Embryonic facial prominence (tissue), 1 donor: Measurements from ENCODE around the gene DSP.

Experiments
- DNase-seq: peaks from one replicate; pipeline ENCODE4 v3.0.0-alpha.2; 2016; ENCODE audit errors: extremely low spot score

Gene DSP

GRCh38 chr6:7591770-7592169, 50.3 kb downstream of the DSP start:
- no peak for DNase-seq

- DNase-seq = no peak
Measured at GRCh38 chr6:7593229-7593628, 51.8 kb downstream of the DSP start.

- no peak for DNase-seq
Measured at GRCh38 chr6:7594579-7595125, 53.2 kb downstream of the DSP start.

- DNase-seq = no peak
Measured at GRCh38 chr6:7604003-7604402, 62.5 kb downstream of the DSP start.

- no peak for DNase-seq
Measured at GRCh38 chr6:7604506-7604905, 63.0 kb downstream of the DSP start.

- no peak for DNase-seq
Measured at GRCh38 chr6:7615611-7616383, 74.3 kb downstream of the DSP start.

GRCh38 chr6:7617801-7618764, 76.6 kb downstream of the DSP start:
- no peak for DNase-seq

- DNase-seq = no peak
Measured at GRCh38 chr6:7621761-7622160, 80.3 kb downstream of the DSP start.

- no peak for DNase-seq
Measured at GRCh38 chr6:7624796-7625710, 83.6 kb downstream of the DSP start.

- no peak for DNase-seq
Measured at GRCh38 chr6:7628479-7628878, 87.0 kb downstream of the DSP start.

- DNase-seq = no peak
Measured at GRCh38 chr6:7628909-7629308, 87.4 kb downstream of the DSP start.

GRCh38 chr6:7629321-7629720, 87.8 kb downstream of the DSP start:
- no peak for DNase-seq

GRCh38 chr6:7630792-7631191, 89.3 kb downstream of the DSP start:
- no peak for DNase-seq

GRCh38 chr6:7631466-7631865, 90.0 kb downstream of the DSP start:
- no peak for DNase-seq

GRCh38 chr6:7632501-7633290, 91.2 kb downstream of the DSP start:
- no peak for DNase-seq

- DNase-seq = no peak
Measured at GRCh38 chr6:7633361-7633760, 91.9 kb downstream of the DSP start.

- no peak for DNase-seq
Measured at GRCh38 chr6:7636151-7636550, 94.7 kb downstream of the DSP start.
